ENCODE measurements around the gene PSEN1.

GRCh38 chr14:73248108-73248868 is 112.0 kb downstream of the PSEN1 start:
- TF ChIP-seq EZH2 (IDR thresholded peaks at IDR 0.05; ENCODE audit: insufficient read depth, poor library complexity, severe bottlenecking) (no peak), EZH2phosphoT487 (IDR thresholded peaks at IDR 0.05; ENCODE audit: insufficient read depth, low read depth) (no peak)

All from GM23248 (cell line).